Activated CD4-positive, alpha-beta T cell treated with anti-CD3 and anti-CD28 coated beads, Interleukin-2, amount 50 U/mL, for 1 hour (primary cell): ENCODE measurements around the gene RAPGEF1.

Experiments used
- DNase-seq: peaks from one replicate; pipeline ENCODE4 v3.0.0-alpha.2; 2020

RAPGEF1 gene

GRCh38 chr9:131641618-131642495 is 98.0 kb downstream of the RAPGEF1 start:
- no peak for DNase-seq

DNA sequence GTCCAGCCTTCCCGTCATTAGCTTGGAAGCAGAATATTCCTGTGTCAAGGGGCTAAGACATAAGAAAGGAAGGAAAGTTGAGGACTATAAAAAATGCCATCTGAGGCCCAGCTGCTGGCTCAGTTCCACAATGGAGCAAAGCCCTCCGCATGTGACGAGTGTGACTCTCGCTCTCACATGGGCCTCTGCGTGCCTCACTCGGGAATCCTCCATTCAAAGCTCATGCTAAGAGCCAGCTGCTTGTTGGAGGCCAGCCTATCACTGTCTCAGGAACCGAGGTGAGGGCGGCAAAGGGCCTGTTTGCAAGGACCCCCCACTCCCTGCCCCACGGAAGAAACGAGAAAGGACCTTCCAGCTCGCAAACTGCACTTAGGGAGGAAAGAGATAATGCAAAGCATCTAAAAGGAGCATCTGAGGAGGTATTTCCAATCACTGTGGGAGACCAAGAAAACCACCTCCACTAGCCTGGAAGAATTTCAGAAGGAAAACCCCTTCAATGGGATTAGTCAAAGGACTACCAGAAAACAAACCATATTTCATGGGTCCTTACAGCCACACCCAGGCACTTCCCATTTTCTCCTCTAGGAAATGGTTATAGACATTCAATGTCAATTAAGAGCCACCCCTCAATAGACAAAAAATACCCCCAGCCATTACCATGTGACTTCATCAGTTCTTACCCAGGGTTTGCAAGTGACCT is 99.3 kb downstream of the RAPGEF1 start:
- no peak for DNase-seq

DNA sequence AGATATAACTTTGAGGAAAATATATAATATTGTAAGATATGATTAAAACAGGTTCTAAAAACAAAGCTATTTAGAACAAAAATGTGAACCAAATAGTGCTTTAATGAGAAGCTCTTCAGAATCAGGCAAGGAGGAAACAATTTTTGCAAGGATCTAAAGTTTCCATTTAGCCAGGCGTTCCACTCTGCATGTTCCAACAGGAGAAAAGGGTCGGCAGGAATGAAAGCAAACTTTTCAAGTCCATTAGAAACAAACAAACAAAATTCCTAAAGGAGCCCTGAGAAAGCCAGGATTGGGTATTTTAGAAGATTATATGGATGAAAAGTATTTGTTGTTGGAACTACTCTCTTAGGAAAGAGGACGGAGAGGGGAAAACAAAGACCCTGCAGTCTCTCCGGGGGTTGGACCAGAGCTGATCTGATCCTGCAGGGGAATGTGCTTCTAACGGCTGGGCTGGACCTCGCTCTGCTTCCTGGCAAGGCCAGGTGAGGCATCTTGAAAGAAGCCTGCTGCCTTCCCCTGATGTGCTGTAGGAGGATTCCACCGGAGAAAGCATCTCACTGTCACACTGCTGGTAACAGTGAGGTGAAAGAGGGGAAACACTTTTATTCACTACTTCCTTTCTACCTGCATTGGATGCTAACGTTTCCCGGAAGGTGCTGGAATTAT is 100.0 kb downstream of the RAPGEF1 start:
- DNase-seq: no peak

DNA sequence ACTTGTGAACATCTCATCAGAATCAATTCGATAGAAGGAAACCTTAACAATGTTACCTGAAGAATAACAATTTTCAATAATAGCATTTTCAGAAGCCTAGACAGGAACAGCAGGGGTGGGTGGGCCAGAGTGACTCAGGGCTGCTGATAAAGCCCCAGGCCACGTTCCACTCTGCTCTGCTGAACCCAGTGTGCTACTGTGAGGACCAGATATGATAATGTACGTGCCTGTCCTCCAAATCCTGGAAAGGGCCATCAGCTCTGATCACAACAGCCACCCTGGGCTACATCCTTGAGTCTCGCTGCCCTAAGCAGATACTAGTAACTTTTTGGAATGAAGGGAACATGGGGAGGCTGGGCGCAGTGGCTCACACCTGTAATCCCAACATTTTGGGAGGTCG is 103.3 kb downstream of the RAPGEF1 start:
- DNase-seq: no peak

- no peak for DNase-seq
Observed at GRCh38 chr9:131635892-131636291, 104.0 kb downstream of the RAPGEF1 start.

- DNase-seq: peak; percentile 72
Observed at GRCh38 chr9:131635285-131635684, 104.6 kb downstream of the RAPGEF1 start.

DNA sequence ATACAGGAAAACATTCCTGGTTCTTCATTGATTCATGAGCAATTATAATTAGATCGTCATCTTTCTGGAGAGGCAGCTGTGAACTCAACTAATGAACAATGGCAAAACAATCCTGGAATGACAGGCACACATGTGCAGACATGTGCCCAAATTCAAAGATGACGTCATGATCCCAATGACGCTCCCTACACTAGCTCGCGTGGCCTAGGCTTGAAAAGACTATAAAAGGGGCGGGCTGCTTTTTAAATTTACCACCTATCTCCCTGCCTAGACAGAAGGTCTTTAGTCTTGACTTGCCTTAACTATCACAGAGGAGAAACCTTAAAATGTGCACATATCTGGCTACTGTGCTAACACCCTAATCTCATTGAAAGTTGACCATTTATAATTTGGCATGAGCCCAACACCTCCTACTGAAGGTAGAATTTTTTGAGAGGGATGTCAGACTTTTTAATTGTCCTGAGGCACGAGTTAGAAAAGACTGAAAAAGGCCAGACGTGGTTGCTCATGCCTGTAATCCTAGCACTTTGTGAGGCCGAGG is 106.3 kb downstream of the RAPGEF1 start:
- DNase-seq: no peak

DNA sequence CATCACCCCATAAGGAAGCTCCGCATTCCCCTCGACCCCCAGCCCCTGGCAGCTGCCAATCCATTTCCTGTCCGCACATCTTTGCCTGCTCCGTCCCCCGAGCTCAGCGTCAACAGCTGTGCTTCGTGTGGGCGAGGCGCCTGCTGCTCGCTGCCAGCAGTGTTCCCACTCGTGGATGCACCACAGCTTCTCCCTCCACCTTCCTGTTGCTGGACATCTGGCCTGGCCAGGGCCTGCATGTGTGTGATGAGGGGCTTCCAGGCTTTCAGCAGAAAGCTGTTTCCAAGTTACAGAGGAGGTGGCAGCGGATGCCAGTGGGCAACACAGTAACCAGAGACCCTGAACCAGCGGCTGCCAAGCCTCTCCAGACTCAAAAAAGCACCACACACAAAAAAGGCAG is 108.6 kb downstream of the RAPGEF1 start:
- no peak for DNase-seq

GRCh38 chr9:131630205-131630831 is 109.6 kb downstream of the RAPGEF1 start:
- DNase-seq: no peak

DNA sequence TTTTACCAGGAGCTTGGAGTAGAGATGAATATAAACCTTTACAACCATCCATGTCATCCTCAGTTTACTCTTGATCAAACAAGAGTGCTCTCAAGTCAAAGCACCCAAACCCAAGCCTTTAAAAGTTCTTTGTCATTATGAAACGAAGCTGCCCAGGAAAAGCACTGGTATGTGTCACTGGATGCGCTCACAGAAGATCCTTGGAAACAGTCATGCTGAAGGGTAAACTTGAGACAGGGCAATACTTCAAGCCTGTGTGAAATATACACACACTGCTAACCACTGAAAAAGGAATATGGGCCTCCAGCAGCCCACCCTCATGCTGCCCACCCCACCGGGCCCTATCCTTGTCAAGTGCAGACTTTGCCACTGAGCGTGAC is 110.1 kb downstream of the RAPGEF1 start:
- DNase-seq: no peak

DNA sequence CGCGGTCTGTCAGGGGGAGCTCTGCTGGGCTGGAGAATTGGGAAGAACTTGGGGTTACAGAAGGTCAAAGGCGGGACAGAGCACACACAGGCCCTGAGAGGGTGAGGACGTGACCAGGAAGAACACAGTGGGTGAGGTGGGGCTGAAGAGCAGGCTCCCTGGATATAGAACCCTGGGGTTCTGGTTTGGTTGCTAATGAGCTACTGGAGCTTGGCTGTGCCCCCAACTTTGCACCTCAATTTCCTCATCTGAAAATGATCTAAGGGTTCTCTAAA is 110.7 kb downstream of the RAPGEF1 start:
- no peak for DNase-seq

DNA sequence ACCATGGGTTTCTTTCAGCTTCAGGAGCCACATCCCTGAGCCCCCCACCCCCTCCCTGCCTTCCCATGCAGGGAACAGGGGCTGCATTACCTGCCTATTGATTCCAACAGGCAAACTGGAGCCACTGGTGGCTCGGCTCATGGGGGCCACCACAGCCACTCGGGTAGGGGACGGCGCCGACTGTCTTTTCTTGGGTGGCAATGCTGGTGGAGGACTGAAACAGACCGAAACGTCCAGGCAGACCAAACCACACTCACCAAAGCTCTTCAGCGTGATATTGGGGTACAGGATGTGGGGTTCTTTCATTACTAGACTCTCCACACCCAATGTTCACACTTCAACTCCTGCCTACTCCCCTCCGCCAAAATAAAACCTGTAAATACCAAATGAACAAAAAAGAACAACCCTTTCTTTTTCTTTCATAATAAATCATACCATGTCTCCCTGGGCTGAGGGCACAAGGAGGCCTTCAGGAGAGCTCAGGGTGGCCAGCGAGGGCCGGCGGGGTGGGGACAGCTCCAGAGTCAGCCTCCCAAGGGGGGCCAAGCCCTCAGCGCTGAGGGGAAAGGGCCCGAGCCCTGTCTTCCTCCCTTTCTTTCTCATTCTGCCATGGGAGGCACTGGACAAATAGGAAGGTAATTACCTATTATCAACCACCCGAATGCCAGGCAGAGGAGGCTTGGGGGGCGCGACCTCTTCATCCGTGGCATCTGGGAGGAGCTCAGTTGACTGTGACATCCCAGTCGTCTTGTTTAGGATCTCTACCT is 111.2 kb downstream of the RAPGEF1 start:
- DNase-seq: no peak

DNA sequence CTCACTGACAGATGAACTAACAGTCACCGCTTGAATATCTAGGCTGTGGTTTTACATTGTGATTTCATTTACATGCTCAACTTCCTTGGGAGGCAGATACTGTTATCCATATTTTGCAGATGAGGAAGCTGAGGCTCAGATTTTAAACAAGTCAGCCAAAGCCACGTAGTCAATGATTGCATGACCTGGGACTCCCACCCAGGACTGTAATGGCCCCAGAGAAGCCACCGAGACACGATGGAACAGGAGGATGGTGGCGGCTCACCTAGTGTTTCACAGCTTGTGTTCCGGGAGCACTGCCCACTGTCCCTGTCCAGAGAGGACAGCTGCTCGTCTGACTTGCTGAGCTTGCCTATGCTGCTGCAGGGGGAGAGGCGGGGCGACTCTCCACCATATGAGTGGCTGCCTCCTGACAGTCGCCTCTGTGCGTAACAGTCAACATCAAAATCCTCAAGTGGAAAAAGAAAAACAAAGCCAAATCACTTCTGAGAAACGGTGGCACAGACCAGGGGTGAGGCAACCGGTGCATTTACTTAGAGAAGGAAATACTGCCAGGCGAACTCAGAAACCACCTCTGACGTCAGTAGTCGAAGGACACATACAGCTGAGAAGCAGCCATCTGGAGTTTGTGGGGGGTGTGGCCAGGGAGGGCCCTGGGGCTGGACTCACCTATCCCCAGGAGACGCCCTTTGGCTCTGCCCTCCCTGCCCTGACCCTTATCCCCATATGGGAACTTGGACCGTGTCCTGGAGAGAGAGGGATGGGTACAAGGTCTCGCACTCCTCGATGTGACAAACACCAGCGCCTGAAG is 112.0 kb downstream of the RAPGEF1 start:
- peak; percentile 45 for DNase-seq

DNA sequence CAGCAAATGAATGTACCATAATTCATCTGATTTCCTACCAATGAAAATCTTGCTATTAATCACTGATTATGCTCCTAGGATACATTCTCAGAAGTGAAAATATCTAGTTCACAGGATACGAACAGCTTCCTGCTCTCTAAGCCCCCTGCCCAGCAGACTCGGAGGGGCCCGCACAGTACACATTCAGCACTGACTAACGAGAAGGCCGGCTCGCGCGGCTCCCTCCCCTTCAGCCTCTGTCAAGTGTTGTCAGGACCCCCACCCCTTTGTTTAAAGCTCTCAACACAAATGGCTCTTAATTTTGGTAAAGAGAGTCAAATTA is 112.6 kb downstream of the RAPGEF1 start:
- no peak for DNase-seq

- no peak for DNase-seq
Observed at GRCh38 chr9:131625790-131626670, 113.8 kb downstream of the RAPGEF1 start.

GRCh38 chr9:131625508-131625787 is 114.4 kb downstream of the RAPGEF1 start:
- DNase-seq: no peak

DNA sequence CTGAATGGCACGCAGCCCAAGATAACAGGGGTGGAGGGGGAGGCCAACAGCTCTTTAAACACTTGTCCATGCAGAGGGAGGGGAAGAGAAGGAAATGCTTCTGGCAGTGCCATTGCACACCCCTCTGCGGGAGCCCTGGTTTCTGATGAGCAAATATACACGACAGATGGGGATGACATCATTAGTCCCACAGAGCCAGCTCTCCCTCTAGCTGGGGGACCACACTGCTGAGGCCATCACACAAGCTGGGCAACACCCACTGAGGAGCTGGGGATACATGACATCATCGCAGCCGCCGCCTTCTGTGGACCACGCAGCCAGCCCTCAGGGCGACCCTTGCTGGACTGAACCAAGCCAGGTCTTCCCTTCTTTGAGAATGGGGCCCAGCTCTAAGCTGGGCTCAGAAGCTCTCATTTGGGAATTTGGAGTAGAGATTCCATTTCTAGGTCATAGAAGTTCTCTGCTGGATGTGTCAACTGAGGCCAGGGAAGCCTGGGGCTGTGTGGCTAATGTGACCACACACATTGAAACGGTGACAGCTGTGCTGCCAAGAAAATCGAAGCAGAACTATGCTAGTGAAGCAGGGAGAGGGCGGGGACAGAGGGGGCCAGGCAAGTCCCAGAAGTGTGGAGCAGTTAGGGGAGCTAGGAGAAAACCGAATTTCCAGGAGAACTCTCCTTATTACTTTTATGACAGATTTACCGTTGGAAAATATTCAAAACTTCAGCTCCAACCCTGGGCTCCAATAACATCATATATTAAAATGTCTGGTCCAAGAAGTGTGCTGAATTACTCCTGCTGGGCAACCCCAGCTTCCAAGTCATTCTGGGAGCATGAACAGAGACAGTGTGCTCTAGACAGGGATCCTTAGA is 115.0 kb downstream of the RAPGEF1 start:
- DNase-seq: no peak

DNA sequence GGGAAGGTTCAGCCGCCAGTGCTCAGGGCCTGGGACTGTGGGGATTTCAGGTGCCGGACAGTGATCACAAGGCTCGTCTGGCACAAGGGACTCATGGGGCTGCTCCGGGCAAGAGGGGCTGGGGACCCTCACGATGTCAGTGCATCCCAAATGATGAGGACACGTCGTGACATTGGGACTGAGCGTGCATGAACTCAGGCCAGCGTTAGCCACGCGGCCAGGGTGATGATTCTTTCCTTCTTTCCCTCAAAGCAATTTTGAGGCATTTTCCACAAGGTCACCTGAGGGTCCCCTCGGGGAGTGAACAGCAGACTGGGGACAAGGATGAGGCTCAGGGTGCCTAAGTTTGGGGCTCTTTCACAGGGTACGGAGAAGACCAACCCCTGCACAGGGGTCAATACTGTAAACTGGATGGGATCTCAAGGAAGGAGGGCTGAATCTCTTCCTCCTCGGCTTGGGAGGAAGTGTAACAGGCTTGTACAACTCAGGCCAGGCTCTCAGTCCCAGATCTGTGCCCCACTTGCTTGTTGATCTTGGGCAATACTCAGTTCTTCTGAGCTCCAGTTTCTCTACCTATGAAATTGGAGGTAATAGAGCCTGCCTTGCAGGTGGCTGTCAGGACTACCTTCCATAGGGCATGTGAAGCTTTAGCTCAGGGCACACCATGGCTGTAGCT is 116.1 kb downstream of the RAPGEF1 start:
- no peak for DNase-seq

GRCh38 chr9:131622523-131622922 is 117.4 kb downstream of the RAPGEF1 start:
- DNase-seq: no peak
